Psoas muscle (tissue), 8 donors: Measurements from ENCODE around the gene DELE1. TPM values are rescaled to one million over a fixed set of nuclear protein-coding genes. Genes with fewer than 3 reads are reported as not detected.

ENCODE experiments used
- ATAC-seq, 4 donors: fragments of 200-7000 bp; cut with Tn5 transposase; one replicate each; pipeline ENCODE4 v1.9.1; 2020; ENCODE audit warnings: moderate library complexity in 3 of 4, mild to moderate bottlenecking in 2 of 4
- DNase-seq, 2 donors: peaks; one replicate each; pipeline ENCODE4 v3.0.0-alpha.2; 2020
- H3K27ac ChIP-seq: fragments of 200-600 bp; one replicate; pipeline ENCODE4 v1.8.0; 2022
- H3K27me3 ChIP-seq, 3 donors: fragments of 200-600 bp in 1 of 3; one replicate each; pipeline versions ENCODE4 v1.6.1 to v1.8.0; 2013 to 2022; ENCODE audit warnings: low read length in 2 of 3, mild to moderate bottlenecking in 2 of 3, moderate library complexity in 1 of 3; ENCODE audit not compliant: insufficient read depth in 3 of 3
- H3K36me3 ChIP-seq, 2 donors: fragments of 200-600 bp in 1 of 2; one replicate each; pipeline versions ENCODE4 v1.6.1 to v1.8.0; 2013 to 2022; ENCODE audit warnings: low read depth in 1 of 2, mild to moderate bottlenecking in 1 of 2, moderate library complexity in 1 of 2; ENCODE audit not compliant: insufficient read depth in 1 of 2
- H3K4me1 ChIP-seq: fragments of 200-600 bp; one replicate; pipeline ENCODE4 v1.8.0; 2022
- H3K4me3 ChIP-seq: fragments of 200-600 bp; one replicate; pipeline ENCODE4 v1.8.0; 2022; ENCODE audit warnings: mild to moderate bottlenecking
- H3K9me3 ChIP-seq: fragments of 200-600 bp; one replicate; pipeline ENCODE4 v1.8.0; 2022
- CTCF ChIP-seq: fragments of 200-600 bp; IDR thresholded peaks from one replicate; pipeline ENCODE4 v1.8.0; 2022; ENCODE audit warnings: antibody characterized with exemption
- WGBS, 3 donors: extraction: QIAGEN DNeasy Blood & Tissue Kit; methylation state at CpG; one replicate each; pipeline versions ENCODE4 v1.1.6 to v1.1.7; 2013; 5-methylcytosine and 5-hydroxymethylcytosine counted together
- intact Hi-C, 2 donors: fragments of 100-400 bp; cut with DNase I; formaldehyde crosslinking; loops; one replicate each; pipeline versions ENCODE4 v1.11.0 to v1.14.2; 2022
- polyA plus RNA-seq, 3 donors: library from polyadenylated mRNA; stranded (reverse); fragments of 200-250 nt; gene quantifications; one replicate each; pipeline ENCODE4 v1.2.3, GENCODE V29; 2013
- total RNA-seq, 4 donors: library from RNA; stranded (reverse); fragmentation: NEBNext Ultra II Directional in 2 of 4; extraction: Animal tissue kit (Norgen Biotek cat#: 25700) in 2 of 4; gene quantifications; one replicate each; pipeline versions ENCODE4 v1.2.1 to v1.2.4, GENCODE V29; 2021 to 2023
- donor health status: healthy with polysubstance abuse.
- donor health status: DM: no; HTN: no; CAD: no; lungs with moderate emphysema.
- donor health status: Bipolar disorder and iron deficiency.
- donor health status: healthy.
- donor health status: DM: yes; HTN: yes; CAD: no.
- donor health status: DM: no; HTN: no; CAD: no.
- donor health status: DM: no; HTN: no; CAD: no.
- donor health status: DM: yes; HTN: yes; CAD: no.

DELE1 gene
- total and polyA plus RNA-seq, 7 donors: 23.1 to 65.5 (median 40.5) TPM

GRCh38 chr5:141968914-141969608 is 45.4 kb downstream of the DELE1 start, which contains the start of gene RNF14:
TSS of gene RNF14 (plus strand) at chr5:141969105. CDS start at chr5:141973589, 4,484 bp downstream.
- peak; percentile 95 to 97 for DNase-seq
- TF ChIP-seq CTCF: peak; percentile 97
- intact Hi-C loops: no loop called here
- Histone ChIP-seq H3K4me3 (peak within 1 kb of the TSS; percentile 87), H3K36me3 (peaks cover 2 to 28% of the 10 kb centered on the region in 2 donors), H3K27me3 (no peaks in the 10 kb centered on the region), H3K4me1 (peaks cover 18% of the 10 kb centered on the region), H3K9me3 (no peaks in the 10 kb centered on the region), H3K27ac (peak within 1 kb of the TSS; percentile 98)
- peak; percentile 96 to 98 (median 97) for ATAC-seq
- WGBS, 3 donors: 0% methylated on average over 56 to 63 of the region's 63 CpGs

GRCh38 chr5:141969783-141970771 is 46.4 kb downstream of the DELE1 start:
- Histone ChIP-seq H3K9me3 (no peaks in the 10 kb centered on the region), H3K4me1 (peaks cover 27% of the 10 kb centered on the region), H3K27ac (peak overlapping the region; percentile 98), H3K36me3 (peaks cover 6 to 39% of the 10 kb centered on the region in 2 donors), H3K4me3 (peak overlapping the region; percentile 87), H3K27me3 (no peaks in the 10 kb centered on the region)
- DNase-seq (no peak), ATAC-seq (peak; percentile 30 to 63 (median 46))
- WGBS, 3 donors: 78 to 79% (median 78%) methylated on average over 2 of the region's 2 CpGs
- intact Hi-C loops: no loop called here
- no peak for TF ChIP-seq CTCF

- H3K36me3 ChIP-seq: peaks cover 10 to 78% of the 10 kb centered on the region in 2 donors
- no peak for DNase-seq
- H3K9me3 ChIP-seq: no peaks in the 10 kb centered on the region
- H3K4me3 ChIP-seq: no peak overlapping the region
- intact Hi-C loops: no loop called here
- H3K27ac ChIP-seq: no peak overlapping the region
- peaks cover 58% of the 10 kb centered on the region for H3K4me1 ChIP-seq
- H3K27me3 ChIP-seq: no peaks in the 10 kb centered on the region
- WGBS, 3 donors: 89 to 93% (median 91%) methylated on average over 1 of the region's 1 CpG
- ATAC-seq: no peak
- TF ChIP-seq CTCF: no peak
Observed at GRCh38 chr5:141973871-141974595, 50.4 kb downstream of the DELE1 start.

GRCh38 chr5:141976176-141976575 is 52.5 kb downstream of the DELE1 start:
- TF ChIP-seq CTCF: no peak
- DNase-seq: no peak
- intact Hi-C loops: no loop called here
- H3K36me3 ChIP-seq: peaks cover 16 to 94% of the 10 kb centered on the region in 2 donors
- H3K4me1 ChIP-seq: peaks cover 42% of the 10 kb centered on the region
- no peaks in the 10 kb centered on the region for H3K27me3 ChIP-seq
- H3K9me3 ChIP-seq: no peaks in the 10 kb centered on the region
- peak in 1 of 4 donors; percentile 27 for ATAC-seq
- WGBS, 3 donors: 48 to 66% (median 52%) methylated on average over 6 of the region's 6 CpGs
- no peak overlapping the region for H3K4me3 ChIP-seq
- H3K27ac ChIP-seq: no peak overlapping the region
